ENCODE results near the gene LRRC37A3.

DNA sequence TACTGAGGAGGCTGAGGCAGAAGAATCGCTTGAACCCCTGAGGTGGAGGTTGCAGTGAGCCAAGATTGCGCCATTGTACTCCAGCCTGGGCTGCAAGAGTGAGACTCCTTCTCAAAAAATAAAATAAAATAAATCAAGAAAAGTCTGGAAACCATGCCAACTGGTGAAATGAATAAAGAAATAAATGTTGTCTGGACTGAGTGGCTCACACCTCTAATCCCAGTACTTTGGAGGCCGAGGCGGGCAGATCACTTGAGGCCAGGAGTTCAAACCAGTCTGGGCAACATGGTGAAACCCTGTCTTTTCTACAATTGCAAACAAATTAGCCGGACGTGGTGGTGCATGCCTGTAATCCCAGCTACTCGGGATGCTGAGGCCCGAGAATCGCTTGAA lies 744 bp upstream of the LRRC37A3 start:
- TF ChIP-seq POLR2AphosphoS5 (IDR thresholded peaks at IDR 0.05; ENCODE audit: low read depth, low read length) (no peak), POLR2A (IDR thresholded peaks at IDR 0.05; ENCODE audit: borderline replicate concordance, extremely low read depth, insufficient read depth, insufficient read length) (no peak)
- TF ChIP-seq, protein P1, sequence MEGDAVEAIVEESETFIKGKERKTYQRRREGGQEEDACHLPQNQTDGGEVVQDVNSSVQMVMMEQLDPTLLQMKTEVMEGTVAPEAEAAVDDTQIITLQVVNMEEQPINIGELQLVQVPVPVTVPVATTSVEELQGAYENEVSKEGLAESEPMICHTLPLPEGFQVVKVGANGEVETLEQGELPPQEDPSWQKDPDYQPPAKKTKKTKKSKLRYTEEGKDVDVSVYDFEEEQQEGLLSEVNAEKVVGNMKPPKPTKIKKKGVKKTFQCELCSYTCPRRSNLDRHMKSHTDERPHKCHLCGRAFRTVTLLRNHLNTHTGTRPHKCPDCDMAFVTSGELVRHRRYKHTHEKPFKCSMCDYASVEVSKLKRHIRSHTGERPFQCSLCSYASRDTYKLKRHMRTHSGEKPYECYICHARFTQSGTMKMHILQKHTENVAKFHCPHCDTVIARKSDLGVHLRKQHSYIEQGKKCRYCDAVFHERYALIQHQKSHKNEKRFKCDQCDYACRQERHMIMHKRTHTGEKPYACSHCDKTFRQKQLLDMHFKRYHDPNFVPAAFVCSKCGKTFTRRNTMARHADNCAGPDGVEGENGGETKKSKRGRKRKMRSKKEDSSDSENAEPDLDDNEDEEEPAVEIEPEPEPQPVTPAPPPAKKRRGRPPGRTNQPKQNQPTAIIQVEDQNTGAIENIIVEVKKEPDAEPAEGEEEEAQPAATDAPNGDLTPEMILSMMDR (IDR thresholded peaks at IDR 0.05 in 2 of 3, conservative IDR thresholded peaks at IDR 0.05 in 1 of 3; ENCODE audit: borderline replicate concordance in 1 of 3, insufficient read depth in 1 of 3, low read depth in 2 of 3, low read length in 2 of 3): no peak

Measured in HCT116 (cell line).